HG02970 (cell line): ENCODE measurements around the gene OGDH.

ENCODE experiments used
- ATAC-seq: cut with Tn5 transposase; IDR thresholded peaks from one replicate; pipeline ENCODE4 v1.9.1; 2021; ENCODE audit warnings: mild to moderate bottlenecking, moderate library complexity, moderate number of reproducible peaks; ENCODE audit not compliant: unreplicated experiment, low FRiP score

OGDH gene

GRCh38 chr7:44617225-44617890 lies 10.9 kb downstream of the OGDH start:
- no peak for ATAC-seq

GRCh38 chr7:44618045-44618444 lies 11.6 kb downstream of the OGDH start:
- no peak for ATAC-seq

GRCh38 chr7:44618753-44619152 lies 12.3 kb downstream of the OGDH start:
- ATAC-seq, result no peak

- no peak for ATAC-seq
Measured at GRCh38 chr7:44621034-44621749, 14.8 kb downstream of the OGDH start.

GRCh38 chr7:44621750-44622103 lies 15.3 kb downstream of the OGDH start:
- no peak for ATAC-seq

GRCh38 chr7:44622342-44623151 lies 16.1 kb downstream of the OGDH start:
- ATAC-seq, result no peak

- no peak for ATAC-seq
Measured at GRCh38 chr7:44624318-44624717, 17.9 kb downstream of the OGDH start.

- ATAC-seq, result no peak
Measured at GRCh38 chr7:44625526-44626471, 19.4 kb downstream of the OGDH start.

GRCh38 chr7:44626620-44627019 lies 20.2 kb downstream of the OGDH start:
- ATAC-seq, result no peak

- ATAC-seq, result no peak
Measured at GRCh38 chr7:44629829-44630522, 23.5 kb downstream of the OGDH start.

- ATAC-seq, result no peak
Measured at GRCh38 chr7:44630792-44631457, 24.5 kb downstream of the OGDH start.

GRCh38 chr7:44631458-44632115 lies 25.2 kb downstream of the OGDH start:
- ATAC-seq, result no peak

- ATAC-seq, result no peak
Measured at GRCh38 chr7:44632196-44632595, 25.8 kb downstream of the OGDH start.

- peak; percentile 51 for ATAC-seq
Measured at GRCh38 chr7:44633254-44634186, 27.1 kb downstream of the OGDH start.

GRCh38 chr7:44634187-44634838 lies 27.9 kb downstream of the OGDH start:
- no peak for ATAC-seq

- no peak for ATAC-seq
Measured at GRCh38 chr7:44634839-44635591, 28.6 kb downstream of the OGDH start.
